CD4-positive, alpha-beta T cell treated with Interleukin-17A for 4 hours (primary cell): Measurements from ENCODE around the gene EPB41L4A.

Source experiments
- DNase-seq: peaks from one replicate; pipeline ENCODE4 v3.0.0-alpha.2; 2020; ENCODE audit warnings: mixed read lengths

Gene EPB41L4A

GRCh38 chr5:112200131-112200530 lies 218.9 kb downstream of the EPB41L4A start:
- no peak for DNase-seq

GRCh38 chr5:112196584-112196983 lies 222.5 kb downstream of the EPB41L4A start:
- no peak for DNase-seq

GRCh38 chr5:112195924-112196323 lies 223.2 kb downstream of the EPB41L4A start:
- DNase-seq: no peak

GRCh38 chr5:112192866-112193265 lies 226.2 kb downstream of the EPB41L4A start:
- no peak for DNase-seq

- no peak for DNase-seq
These were observed 227.0 kb downstream of the EPB41L4A start for GRCh38 chr5:112192072-112192471.

GRCh38 chr5:112189391-112189790 lies 229.7 kb downstream of the EPB41L4A start:
- DNase-seq: no peak

- peak; percentile 7 for DNase-seq
These were observed 232.6 kb downstream of the EPB41L4A start for GRCh38 chr5:112186401-112186990.

- DNase-seq: no peak
These were observed 235.2 kb downstream of the EPB41L4A start for GRCh38 chr5:112183874-112184273.

GRCh38 chr5:112183103-112183711 lies 235.9 kb downstream of the EPB41L4A start:
- DNase-seq: no peak

GRCh38 chr5:112179290-112179689 lies 239.8 kb downstream of the EPB41L4A start:
- DNase-seq: no peak

GRCh38 chr5:112174959-112175594 lies 244.0 kb downstream of the EPB41L4A start:
- peak; percentile 37 for DNase-seq

- no peak for DNase-seq
These were observed 253.0 kb downstream of the EPB41L4A start for GRCh38 chr5:112165897-112166737.

- no peak for DNase-seq
These were observed 253.7 kb downstream of the EPB41L4A start for GRCh38 chr5:112165399-112165798.

GRCh38 chr5:112163435-112163834 lies 255.6 kb downstream of the EPB41L4A start:
- DNase-seq: no peak

GRCh38 chr5:112161392-112161748 lies 257.7 kb downstream of the EPB41L4A start:
- no peak for DNase-seq

GRCh38 chr5:112160652-112161391 lies 258.3 kb downstream of the EPB41L4A start:
- DNase-seq: peak; percentile 91

GRCh38 chr5:112159435-112159834 lies 259.6 kb downstream of the EPB41L4A start:
- no peak for DNase-seq

- no peak for DNase-seq
These were observed 262.9 kb downstream of the EPB41L4A start for GRCh38 chr5:112156211-112156610.

- DNase-seq: no peak
These were observed 264.0 kb downstream of the EPB41L4A start for GRCh38 chr5:112154940-112155686.

GRCh38 chr5:112149727-112150126 lies 269.4 kb downstream of the EPB41L4A start:
- no peak for DNase-seq

- peak; percentile 67 for DNase-seq
These were observed 272.5 kb downstream of the EPB41L4A start for GRCh38 chr5:112146323-112147226.
